ENCODE data around the gene PDP2. TPM values are rescaled to one million over a fixed set of nuclear protein-coding genes. Genes with fewer than 3 reads are reported as not detected.

PDP2 gene
- total RNA-seq, 1 experiment from 2014 or later = 10.5 TPM

DNA sequence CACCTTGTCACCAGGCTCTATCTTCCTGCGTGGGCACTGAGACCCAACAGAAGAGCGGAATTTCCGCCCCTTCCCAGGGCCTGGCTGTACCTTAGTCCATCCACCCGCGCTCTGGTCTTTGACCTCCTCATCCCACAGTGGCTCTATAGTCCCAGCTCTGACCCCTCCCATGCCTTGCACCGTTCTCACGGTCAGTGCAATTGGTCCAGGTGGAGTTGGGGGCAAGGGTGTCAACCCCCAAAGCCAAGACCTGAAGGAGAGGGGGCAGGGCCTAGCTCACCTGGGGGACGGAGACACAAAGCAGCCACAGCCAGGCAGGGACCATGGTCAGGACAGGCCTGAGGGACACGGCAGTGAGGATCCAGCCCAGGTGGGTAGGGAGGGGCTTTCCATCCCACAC, 37.4 kb downstream of the PDP2 start:
- no peak for DNase-seq (ENCODE audit: extremely low read depth, low read depth)

DNA sequence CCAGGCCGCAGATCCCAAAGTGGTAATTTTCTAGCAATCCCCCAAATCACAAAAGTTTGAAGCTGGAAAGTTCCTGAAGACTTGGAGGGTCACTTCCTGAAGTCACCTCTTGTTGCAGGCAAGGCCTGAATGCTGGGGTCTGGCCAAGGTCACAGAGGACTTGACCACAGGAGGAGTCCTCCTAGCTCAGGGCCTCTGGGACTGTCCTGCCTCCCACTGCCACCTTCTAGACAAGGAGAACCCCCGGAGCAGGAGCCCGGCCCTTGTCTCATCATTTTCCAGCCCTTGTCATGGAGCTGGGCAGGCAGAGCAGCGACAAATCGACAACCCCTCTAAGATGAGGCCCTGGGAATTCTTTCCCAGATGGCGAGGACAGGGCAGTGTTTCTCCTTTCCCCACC, 38.0 kb downstream of the PDP2 start:
- no peak for DNase-seq (ENCODE audit: extremely low read depth, low read depth)

DNA sequence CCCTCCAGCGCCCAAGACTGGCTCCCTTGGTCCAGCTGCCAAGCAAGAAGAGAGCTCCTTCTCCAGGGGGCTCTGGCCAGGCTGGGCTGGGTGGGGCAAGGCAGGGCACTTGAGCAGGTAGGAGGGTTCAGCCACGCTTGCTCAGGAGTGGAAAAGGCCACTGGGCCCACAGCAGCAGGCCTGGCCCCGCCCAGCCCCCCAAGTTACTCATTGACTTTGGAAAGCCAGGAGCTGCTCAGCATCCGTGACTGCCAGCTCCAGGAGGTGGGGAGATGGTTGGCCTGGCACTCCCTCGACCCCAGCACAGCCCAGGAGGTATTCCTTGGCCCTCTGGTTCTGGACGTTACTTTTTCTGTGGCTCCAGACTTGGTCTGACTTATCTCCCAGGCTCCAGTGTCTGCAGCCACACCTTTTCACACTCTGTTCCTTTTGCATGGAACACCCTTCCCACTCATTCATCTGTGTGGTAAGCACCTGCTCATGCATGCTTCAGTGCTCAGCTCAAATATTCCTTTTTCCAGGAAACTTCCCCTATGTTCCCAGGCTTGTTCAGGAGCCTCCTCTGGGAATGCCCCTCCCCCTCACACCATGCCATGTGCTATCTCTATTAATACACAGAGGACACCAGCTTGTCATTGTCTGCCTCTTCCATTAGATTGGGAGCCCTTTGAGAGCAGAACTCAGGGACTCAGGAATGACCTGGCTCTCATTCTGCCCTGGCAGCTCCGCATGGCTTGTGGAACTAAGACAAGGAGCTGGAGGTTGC, 38.7 kb downstream of the PDP2 start, which contains the start of gene CDH16:
Gene CDH16 (minus strand): TSS at position 83 of the 766 bp plus-strand sequence. CDS start 820 bp downstream, outside the sequence.
- no peak for DNase-seq (ENCODE audit: extremely low read depth, low read depth)

DNA sequence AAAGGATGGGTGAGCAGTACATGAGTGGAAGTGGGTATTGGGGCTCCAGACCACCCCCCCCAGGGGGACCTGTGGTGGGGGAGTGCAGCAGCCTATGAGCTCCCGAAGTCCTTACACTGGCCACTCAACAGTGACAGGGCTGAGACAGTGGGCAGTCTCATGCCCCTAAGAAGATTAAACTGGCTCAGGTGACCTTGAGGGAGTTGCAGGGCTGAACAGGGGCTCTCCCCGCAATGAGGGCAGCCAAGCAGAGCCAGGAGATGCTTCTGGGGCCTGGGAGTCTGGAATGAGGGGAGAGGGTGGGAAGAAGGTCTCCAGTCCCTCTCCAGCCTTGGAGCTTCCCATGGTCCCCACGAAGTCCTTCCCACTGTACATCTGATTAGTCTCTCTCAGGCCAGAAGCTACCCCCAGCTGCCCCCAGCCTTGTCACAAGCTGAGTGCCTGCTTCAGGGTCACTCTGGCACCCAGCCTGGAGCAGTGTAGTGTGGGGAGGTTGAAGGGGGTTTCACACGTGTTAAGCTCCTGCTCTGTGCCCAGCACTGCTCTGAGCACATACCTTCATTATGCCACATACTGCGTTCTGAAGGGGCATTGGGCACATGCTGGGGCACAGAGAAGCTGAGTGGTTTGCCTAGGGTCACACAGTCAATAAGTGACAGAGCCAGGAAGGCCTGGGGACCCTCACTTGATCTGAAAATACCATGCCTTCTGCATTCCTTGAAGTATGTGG, 39.4 kb downstream of the PDP2 start:
- no peak for DNase-seq (ENCODE audit: extremely low read depth, low read depth)

DNA sequence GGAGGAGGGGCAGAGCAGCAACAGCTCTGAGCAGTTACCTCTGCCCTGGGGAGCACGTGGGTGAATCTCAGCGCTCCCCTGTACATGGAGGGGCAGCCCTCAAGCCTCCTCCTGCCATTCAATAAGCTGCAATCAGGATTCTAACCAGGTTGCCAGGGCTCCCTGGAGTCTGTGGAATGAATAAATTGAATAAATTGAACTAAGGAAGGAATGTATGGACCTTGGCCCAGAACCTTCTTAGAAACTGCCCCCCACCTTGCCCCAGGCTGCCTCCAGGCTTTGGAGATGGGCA, 39.9 kb downstream of the PDP2 start:
- DNase-seq (ENCODE audit: extremely low read depth, low read depth) = no peak

DNA sequence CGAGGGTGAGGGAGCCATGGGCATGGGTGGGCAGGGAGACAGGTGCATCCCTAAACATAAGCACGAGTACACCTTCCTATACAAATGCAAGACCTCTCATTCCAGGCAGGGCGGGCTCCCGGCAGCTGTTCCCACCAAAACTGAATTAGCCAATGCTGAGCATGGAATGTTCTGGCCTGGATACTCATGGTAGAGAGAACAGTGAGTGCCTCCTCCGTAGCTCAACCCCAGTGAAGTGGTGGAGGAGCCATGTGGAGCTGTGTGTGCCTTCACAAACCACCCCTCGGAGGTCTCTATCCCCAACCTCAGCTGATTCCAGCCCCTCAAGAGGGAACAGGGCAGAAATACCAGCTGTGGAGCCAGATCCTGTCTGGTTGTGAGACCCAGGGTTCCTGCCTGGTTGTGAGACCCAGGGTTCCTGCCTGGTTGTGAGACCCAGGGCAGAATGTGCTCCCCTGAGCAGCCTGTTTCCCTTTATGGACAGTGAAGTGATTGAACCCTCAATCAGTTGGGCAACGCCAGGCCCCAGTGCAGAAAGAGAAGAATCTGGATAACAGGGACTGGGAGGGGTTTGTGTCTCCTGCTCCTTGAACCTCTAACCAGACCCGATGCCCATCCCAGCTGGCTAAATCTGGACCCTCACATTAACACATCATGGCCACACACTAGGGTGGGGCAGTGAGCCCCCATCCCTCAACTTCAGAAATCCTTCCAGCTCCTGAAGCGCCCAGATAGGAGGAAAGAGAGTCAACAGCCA, 40.8 kb downstream of the PDP2 start:
- DNase-seq (ENCODE audit: extremely low read depth, low read depth) = no peak

DNA sequence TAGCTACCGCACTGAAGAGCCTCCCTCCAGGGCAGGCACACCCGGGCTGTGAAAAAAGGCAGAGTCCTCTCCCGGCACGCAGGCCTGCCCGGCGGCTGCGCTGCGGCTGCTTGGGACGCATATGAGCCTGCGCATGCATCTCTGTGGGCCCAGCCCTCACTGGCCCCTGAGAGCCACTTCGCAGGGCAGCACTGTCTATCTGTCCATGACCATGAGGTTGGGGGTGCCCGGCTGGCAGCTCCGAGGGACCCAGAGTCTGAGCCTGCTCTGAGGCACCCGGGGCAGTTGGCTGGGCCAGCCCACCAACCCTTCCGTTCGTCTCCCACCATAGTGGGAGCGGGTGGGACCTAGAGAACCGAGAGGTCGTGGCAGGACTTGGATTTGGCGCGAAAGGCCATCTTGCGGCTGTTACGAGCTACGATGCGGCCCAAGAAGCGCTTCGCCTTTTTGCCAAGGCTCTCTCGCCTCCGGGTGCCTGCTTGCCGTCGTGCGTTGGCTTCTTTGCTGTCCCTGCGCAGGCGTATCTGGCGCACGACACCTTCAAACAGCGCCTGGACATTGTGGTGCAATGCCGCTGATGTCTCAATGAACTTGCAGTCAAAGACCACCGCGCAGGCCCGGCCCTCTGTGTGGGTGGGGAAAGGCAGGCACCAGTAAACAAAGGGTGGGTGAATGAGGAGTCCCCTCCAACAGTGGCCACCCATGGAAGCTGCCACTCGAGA, 41.6 kb downstream of the PDP2 start:
- no peak for DNase-seq (ENCODE audit: extremely low read depth, low read depth)

DNA sequence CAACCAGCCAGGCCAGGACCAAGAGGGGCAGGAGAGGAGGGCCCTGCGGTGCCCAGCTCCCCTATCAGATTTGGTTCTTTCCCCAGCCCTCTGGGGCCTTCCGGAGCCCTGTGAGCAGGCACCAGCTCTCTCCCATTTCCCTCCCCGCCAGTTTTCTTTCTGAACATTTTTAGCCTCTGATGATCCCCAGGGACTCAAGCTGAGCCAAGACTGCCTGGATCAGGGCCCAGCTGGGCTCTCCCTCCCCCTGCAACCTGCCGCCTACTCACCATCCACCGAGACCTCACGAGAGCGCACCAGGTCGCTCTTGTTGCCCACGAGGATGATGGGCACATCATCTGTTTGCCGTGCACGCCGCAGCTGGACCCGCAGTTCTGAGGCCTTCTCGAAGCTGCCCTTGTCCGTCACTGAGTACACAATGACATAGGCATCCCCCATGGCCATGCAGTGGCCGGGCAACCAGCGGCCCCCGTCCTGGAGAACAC, 43.0 kb downstream of the PDP2 start:
- no peak for DNase-seq (ENCODE audit: extremely low read depth, low read depth)

DNA sequence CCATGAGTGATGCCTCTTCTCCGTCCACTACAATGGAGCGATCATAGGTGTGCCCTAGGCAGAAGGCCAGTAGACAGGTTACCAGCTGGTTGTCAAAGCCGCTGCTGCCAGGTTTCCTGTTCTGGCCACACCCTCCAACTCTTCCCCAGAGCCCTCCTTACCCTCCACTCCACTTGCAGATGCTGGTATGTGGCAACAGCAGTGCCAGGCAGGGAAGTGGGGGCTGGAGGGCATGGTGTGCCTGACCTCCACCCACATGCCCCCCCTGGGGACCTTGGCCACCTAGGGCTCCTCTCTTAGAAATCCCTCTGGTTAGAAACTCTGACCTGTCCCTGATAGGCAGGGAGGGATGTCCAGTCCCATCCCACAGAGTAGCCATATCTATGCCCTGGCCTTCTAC, 43.6 kb downstream of the PDP2 start:
- no peak for DNase-seq (ENCODE audit: extremely low read depth, low read depth)

DNA sequence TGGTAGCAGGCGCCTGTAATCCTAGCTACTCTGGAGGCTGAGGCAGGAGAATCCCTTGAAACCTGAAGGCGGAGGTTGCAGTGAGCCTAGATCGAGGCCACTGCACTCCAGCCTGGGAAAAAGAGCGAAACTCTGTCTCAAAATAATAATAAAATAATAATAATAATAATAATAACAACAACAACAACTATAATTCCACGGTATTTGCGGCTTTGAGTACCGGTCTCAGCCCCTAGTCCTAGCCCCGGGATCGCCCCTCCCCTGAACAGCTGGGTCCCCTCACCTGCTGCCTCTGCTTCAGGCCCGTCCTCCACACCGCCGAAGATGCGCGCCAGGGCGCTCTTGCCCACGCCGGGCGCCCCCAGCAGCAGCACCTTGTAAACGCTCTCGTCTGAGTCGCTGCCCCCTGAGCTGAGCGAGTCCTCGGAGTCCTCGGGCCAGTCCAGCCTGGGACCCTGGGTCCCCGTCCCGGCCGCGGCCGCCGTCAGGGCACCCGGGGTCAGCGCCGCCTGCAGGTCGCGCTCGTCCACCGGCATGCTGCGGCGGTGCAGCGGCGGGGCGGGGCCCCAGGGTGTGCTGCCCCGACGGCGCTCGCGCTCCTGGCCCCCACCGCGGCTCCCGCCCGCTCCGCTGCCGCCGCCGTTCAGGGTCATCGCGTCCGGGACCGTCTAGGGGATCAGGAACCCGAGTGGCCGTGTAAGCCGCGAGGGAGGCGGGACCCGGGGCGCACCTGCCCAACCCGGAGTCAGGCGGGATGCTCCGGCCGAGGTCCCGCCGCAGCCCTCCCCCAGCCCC, 44.4 kb downstream of the PDP2 start:
- DNase-seq (ENCODE audit: extremely low read depth, low read depth) = no peak

DNA sequence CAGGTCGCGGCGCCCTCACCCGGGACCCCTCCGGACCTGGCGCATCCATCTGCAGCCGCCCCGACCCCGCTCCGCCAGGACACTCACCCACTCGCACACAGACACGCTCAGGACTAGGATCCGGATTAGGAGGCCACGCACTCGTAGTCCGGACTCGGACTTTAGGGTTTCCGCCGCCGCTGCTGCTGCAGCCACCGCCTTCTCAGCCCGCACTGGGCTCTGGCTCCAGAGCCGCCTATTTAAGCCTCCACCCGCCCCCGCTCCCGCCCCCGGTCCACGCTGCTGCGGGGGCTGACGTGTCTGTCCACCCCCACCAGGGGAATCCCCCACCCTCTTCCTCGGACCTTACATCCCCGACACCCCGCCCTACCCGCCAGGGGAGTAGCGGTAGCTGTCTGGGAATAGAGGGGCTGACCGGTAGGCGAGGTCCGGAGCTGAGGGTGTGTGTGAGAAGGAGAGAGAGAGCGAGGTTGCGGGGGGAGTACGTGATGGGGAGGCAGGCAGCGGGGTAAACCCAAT, 45.1 kb downstream of the PDP2 start, which contains the start of gene RRAD:
Gene RRAD (minus strand): TSS at position 214 of the 519 bp plus-strand sequence. CDS start 356 bp downstream, outside the sequence.
- DNase-seq (ENCODE audit: extremely low read depth, low read depth) = no peak

DNA sequence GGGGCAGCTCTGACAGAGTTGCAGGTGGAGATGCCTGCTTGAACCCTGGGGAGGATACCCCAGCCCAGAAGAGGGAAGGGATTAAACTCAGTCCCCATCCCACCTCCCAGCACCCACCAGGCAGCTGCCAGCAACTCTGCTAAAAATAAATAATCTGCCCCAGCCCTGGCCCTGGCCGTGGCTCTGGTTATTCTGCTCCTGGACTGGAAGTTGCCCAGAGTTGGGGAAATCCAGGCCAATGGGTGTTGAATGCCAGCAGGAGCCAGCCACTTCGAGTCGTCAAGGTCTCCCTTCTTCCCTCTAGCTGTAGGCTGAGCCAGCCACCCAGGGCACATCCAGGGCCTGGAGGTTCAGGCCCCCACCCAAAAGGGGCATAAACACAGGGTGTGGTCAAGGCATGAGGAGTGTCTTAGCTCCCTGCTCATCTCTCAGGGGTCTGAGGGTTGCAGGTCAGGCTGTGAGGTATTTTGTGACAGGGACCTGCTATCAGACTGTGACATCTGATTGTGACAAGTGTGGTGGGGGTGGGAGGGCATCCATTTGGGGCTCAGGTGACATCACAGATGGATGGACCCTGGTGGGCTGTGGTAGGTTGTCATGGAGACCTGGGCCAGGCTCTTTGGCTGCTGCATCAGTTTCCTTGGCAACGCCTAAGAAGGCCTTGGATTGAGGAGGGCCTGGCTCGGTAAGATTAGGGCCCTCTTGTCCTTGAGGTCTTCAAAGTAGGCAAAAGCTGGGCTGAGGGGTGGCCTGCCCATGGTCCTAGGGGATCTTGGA, 46.0 kb downstream of the PDP2 start:
- DNase-seq (ENCODE audit: extremely low read depth, low read depth) = no peak

DNA sequence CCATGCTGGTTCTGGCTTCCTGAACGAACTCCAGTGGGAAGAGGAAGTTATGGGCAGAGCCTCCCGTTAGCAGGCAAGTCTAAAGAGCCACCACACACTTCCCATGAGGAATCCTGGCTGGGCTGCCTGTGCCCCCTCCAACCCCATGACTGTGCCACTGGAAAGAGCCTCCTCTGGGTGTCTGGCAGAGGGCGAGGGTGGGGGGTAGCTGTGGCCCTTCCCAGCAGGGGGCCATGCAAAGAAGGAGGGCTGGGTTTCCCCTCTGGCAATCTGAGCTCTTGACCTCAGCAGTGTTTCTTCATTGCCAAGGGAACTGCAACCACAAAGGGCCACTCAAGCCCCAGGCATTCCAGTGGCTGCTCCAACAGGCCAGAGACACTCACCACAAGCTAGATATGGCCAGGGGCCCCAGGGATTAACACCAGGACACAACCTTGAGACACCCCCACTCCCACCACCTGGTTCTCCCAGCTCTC, 46.7 kb downstream of the PDP2 start:
- DNase-seq (ENCODE audit: extremely low read depth, low read depth) = no peak

DNA sequence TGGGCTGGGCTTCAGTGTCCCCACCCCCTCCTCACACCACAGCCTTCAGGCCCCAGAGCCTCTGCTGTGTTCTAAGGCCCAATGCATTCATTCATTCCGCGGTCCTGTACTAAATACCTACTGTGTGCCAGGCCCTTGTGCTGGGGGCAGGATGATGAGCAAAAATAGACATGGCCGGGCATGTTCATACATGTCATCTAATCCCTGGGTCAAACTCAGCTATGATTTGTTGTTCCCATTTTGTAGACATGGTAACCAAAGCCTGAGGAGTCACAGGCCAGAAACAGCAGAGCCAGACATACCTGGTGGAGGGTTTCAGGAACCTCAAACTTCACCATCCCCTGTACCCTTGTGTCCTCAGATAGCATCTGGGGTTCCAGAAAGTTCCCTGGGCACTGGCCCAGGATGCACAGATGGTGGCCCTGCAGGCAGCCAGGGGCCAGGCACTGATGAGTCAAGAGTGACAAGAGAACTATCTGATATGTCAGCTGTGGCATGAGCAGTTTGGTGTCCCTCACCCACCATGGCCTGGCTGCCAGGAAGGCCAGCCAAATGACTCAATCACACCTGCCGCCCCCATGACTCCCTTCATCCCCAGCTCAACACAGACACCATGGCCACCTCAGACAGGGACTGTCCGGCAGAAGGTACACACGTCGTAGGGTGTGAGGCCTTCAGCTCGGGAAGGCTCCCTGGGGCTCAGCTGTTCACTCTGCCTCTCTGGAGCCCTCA, 47.8 kb downstream of the PDP2 start:
- DNase-seq (ENCODE audit: extremely low read depth, low read depth) = no peak

DNA sequence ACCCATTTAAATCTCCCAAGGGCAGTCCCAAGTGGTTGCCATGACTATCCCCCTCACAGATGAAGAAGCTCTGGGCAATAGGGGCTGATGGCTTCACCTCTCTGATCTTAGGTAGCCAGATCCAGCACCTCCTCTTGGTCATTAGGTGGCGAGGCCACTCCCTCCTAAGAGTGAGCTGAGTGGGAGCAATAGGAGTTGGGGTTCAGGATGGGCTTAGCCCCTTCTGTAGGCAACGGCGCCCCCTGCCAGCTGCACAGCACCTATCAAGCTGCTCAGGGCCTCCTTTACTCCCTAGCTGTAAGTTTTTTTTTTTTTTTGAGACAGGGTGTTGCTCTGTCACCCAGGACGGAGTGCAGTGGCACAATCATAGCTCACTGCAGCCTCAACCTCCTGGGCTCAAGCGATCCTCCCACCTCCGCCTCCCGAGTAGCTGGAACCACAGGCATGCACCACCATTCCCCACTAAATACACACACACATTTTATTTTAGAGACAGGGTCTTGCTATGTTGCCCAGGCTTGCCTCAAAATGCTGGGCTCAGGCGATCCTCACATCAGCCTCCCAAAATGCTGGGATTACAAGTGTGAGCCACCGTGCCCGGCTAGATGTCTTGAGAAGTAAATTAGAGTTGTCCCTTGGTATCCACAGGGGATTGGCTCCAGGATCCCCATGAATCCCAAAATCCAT, 48.5 kb downstream of the PDP2 start:
- no peak for DNase-seq (ENCODE audit: extremely low read depth, low read depth)

DNA sequence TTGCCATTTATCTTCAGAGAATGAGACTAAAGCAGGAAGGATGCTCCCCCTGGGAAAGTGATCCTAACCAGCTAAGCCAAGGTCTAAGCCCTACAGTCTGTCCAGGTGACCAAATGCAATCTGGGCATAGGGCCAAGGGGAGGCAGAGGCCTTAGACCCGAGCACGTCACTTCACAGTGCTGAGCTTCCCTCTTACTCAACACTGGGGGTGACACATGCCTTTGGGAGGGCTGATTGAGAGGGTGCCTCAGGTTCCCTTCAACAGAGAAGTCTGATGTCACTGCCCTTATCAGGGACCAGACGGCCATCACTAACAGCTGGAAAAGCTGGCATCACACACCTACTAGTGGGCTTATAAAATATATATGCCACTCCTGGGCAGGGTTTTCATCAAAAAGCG, 49.9 kb downstream of the PDP2 start:
- DNase-seq (ENCODE audit: extremely low read depth, low read depth) = no peak

DNA sequence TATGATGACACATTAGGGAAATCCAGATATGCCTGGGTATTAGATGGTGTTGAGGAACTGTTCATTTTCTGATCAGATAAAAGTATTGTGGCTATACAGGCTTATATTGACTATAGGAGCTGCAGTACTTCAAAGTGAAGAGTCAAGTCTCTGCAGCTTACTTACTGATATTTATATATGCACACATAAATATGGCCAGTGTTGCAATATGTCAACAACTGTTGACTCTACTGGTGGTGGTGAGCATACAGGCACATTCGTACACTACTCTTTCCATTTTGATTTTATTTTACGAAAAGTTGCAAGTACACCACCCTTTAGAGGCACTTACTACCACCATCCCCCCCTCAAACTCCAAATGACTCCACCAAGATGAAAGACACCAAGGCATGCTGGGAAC, 51.4 kb downstream of the PDP2 start:
- DNase-seq (ENCODE audit: extremely low read depth, low read depth) = no peak
